Myometrial cell (primary cell): ENCODE measurements around the gene SMIM44. TPM values are rescaled to one million over a fixed set of nuclear protein-coding genes. Genes with fewer than 3 reads are reported as not detected.

Source experiments
- total RNA-seq: library from RNA; depleted of rRNA; stranded (reverse); fragments of >200 nt; gene quantifications from 2 replicates; pipeline ENCODE4 v1.2.3, GENCODE V29; 2015

Gene SMIM44
- total RNA-seq = not detected in 2 replicates

DNA sequence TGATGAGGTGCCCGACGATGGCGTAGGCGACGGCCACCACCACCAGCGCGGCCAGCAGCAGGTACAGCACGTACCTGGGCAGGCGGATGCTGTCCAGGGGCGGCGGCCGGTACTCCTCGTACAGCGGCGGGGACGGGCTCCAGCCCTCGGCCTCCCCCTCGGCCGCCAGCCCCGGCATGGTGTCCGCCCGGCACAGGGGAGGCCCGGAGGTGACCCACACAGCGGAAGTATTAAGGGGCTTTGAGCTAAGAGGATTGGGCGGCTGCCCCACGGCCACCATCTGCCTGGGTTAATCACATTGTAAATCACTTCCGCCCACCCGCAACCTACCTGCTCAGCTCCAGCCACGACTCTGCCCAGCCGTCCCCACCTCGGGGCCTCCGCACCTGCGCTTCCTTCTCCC lies at the start of gene SMIM44:
TSS of gene SMIM44 (minus strand) at position 216 of the 403 bp plus-strand sequence. CDS start at position 178, 38 bp downstream.

DNA sequence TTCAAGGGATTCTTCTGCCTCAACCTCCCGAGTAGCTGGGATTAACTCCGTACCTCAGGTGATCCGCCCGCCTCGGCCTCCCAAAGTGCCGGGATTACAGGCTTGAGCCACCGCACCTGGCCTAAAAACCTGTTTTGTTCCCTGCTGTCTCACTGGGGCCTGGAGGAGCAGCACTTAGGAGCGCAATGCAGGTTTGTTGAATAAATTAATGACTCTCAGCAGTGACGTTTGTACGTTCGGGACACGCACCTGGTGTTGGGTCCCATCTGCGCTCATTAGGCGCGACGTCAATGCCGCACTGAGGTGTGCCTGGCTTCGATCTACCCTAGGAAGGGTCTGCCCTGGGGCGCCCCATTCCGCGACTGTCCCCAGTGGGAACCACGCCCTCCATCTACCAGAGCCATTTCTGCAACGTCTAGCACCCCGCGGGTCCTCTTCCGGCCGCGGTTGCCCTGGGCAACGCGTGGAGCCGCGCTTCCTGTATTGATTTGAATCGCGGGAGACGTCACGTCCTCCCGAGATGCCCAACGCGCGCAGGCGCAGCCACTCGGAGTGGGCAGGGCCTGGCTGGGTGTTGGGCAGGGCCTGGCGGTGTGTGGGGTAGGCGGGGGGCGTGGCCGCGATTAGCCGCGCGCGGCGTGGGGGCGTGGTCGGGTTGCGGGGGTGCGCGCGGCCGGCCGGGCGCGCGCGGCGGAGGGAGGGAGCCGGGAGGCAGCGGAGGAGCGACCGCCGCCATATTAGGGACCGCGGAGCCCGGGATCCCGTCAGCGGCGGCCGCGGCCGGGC lies 22.6 kb upstream of the SMIM44 start, which contains the start of gene FZR1:
TSS of gene FZR1 (plus strand) at position 714 of the 786 bp plus-strand sequence. CDS start 16,679 bp downstream, outside the sequence.

GRCh38 chr19:3500429-3501101 lies 17.3 kb upstream of the SMIM44 start, which contains the start of gene DOHH:
Gene DOHH (minus strand): TSS chr19:3500674. CDS start chr19:3496814, 3,860 bp downstream.

DNA sequence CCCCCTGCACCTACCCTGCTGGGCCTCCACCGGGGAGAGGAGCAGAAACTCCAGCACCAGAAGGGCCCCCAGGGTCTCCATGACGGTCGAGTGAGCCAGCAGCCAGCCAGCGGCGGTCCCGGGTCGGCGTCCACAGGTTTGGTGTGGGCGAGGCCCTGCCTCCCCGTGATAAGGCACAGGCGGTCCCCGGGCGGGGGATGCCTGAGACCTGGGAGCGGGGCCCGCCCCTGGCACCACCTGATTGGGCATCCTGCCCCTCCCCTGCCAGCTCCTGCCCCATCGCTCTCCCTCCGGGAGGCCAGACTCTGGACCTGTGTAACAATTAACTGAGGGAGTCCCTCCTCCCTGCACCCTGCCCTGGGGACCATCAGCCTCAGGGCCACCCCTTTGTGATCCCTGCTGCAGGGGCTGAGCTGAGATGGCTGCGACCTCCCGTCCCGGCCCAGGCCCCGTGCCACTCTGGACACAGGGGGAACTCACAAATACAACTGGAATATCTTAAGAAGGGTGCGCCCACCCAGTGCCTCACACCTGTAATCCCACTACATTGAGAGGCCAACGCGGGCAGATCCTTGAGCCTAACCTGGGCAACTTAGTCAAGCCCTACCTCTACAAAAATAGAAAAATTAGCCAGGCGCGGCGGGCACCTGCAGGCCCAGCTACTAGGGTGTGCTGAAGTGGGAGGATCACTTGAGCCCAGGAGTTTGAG lies 2.7 kb downstream of the SMIM44 start, which contains the start of gene SMIM24:
TSS of gene SMIM24 (minus strand) at position 143 of the 709 bp plus-strand sequence. CDS start at position 81, 62 bp downstream.

Other genes with a start within 250 kb of the SMIM44 start
- gene NFIC, start 116.9 kb downstream of the SMIM44 start, total RNA-seq = 38.3 and 43.4 TPM in 2 replicates
- gene SMIM24, start 2.9 kb downstream of the SMIM44 start, total RNA-seq = not detected in 2 replicates
- 12.7 and 20.0 TPM in 2 replicates for gene DOHH, start 17.2 kb upstream of the SMIM44 start, total RNA-seq
- gene FZR1, start 22.9 kb upstream of the SMIM44 start, total RNA-seq = 47.0 and 48.1 TPM in 2 replicates
- not detected in 2 replicates for gene TEKTIP1, start 55.7 kb upstream of the SMIM44 start, total RNA-seq
- gene MFSD12, start 74.1 kb upstream of the SMIM44 start, total RNA-seq = 107 and 146 TPM in 2 replicates
- 154 and 181 TPM in 2 replicates for gene HMG20B, start 89.5 kb upstream of the SMIM44 start, total RNA-seq
- under 0.01 and 0.18 TPM in 2 replicates for gene GIPC3, start 102.0 kb upstream of the SMIM44 start, total RNA-seq
- 3.2 and 8.6 TPM in 2 replicates for gene TBXA2R, start 123.4 kb upstream of the SMIM44 start, total RNA-seq
- gene CACTIN, start 143.3 kb upstream of the SMIM44 start, total RNA-seq = 27.1 and 30.0 TPM in 2 replicates
- gene PIP5K1C, start 217.0 kb upstream of the SMIM44 start, total RNA-seq = 33.4 and 38.1 TPM in 2 replicates
- gene TJP3, start 224.9 kb upstream of the SMIM44 start, total RNA-seq = not detected in 2 replicates